CD4-positive, alpha-beta T cell (primary cell): Measurements from ENCODE around the gene PADI3. TPM values are rescaled to one million over a fixed set of nuclear protein-coding genes. Genes with fewer than 3 reads are reported as not detected.

Experiments used
- ATAC-seq: fragments of 200-7000 bp; cut with Tn5 transposase; one replicate; pipeline ENCODE4 v1.10.0; 2022; ENCODE audit warnings: mild to moderate bottlenecking; ENCODE audit not compliant: poor library complexity
- CTCF ChIA-PET: fragments of 350-600 bp; sonication (Branson Sonifier 250); formaldehyde crosslinking; loops from one replicate; lab custom pipeline; 2021; ENCODE audit warnings: antibody characterized with exemption, inconsistent platforms; lab: Charles Lee
- POLR2A ChIA-PET: fragments of 350-600 bp; sonication (Branson Sonifier 250); formaldehyde crosslinking; loops from one replicate; lab custom pipeline; 2021; ENCODE audit warnings: antibody characterized with exemption, inconsistent platforms; lab: Charles Lee
- DNase-seq, 14 experiments: peaks; one replicate each; pipeline ENCODE4 v3.0.0-alpha.2; 2013 to 2020; ENCODE audit warnings: mixed read lengths in 2 of 14
- H3K27ac ChIP-seq, 2 donors: one replicate each; pipeline versions ENCODE4 v1.5.1 to v1.7.0; 2013; ENCODE audit warnings: low read length in 2 of 2, low read depth in 1 of 2, mild to moderate bottlenecking in 1 of 2
- H3K27me3 ChIP-seq, 2 experiments: 1 replicate in 1 of 2; 2 replicates in 1 of 2; pipeline versions ENCODE4 v1.6.1 to v1.7.0; 2013; ENCODE audit warnings: low read length in 2 of 2, control low read depth in 1 of 2, mild to moderate bottlenecking in 1 of 2, moderate library complexity in 1 of 2; ENCODE audit not compliant: insufficient read depth in 2 of 2, control insufficient read depth in 1 of 2
- H3K36me3 ChIP-seq: one replicate; pipeline ENCODE4 v1.6.1; 2013; ENCODE audit warnings: low read length, control low read depth; ENCODE audit not compliant: insufficient read depth
- H3K4me1 ChIP-seq: one replicate; pipeline ENCODE4 v1.6.1; 2013; ENCODE audit warnings: low read length, control low read depth; ENCODE audit not compliant: insufficient read depth
- H3K4me3 ChIP-seq: one replicate; pipeline ENCODE4 v1.5.1; 2013; ENCODE audit warnings: mild to moderate bottlenecking, low read length, moderate library complexity
- H3K9me3 ChIP-seq, 2 experiments: 1 replicate in 1 of 2; 2 replicates in 1 of 2; pipeline versions ENCODE4 v1.6.1 to v1.7.0; 2013; ENCODE audit warnings: low read length in 2 of 2, mild to moderate bottlenecking in 2 of 2, control low read depth in 1 of 2, moderate library complexity in 1 of 2; ENCODE audit not compliant: control insufficient read depth in 1 of 2, insufficient read depth in 1 of 2
- H3K27ac Mint-ChIP-seq: one replicate; pipeline ENCODE4 v1.8.0; 2020; ENCODE audit warnings: mixed read lengths
- H3K27me3 Mint-ChIP-seq: one replicate; pipeline ENCODE4 v1.8.0; 2021; ENCODE audit warnings: mixed read lengths
- H3K36me3 Mint-ChIP-seq: one replicate; pipeline ENCODE4 v1.8.0; 2021; ENCODE audit warnings: low read depth, mixed read lengths
- H3K4me1 Mint-ChIP-seq: one replicate; pipeline ENCODE4 v1.8.0; 2021; ENCODE audit warnings: low read depth, mixed read lengths
- H3K4me3 Mint-ChIP-seq: one replicate; pipeline ENCODE4 v1.8.0; 2020; ENCODE audit warnings: mild to moderate bottlenecking, mixed read lengths
- H3K9me3 Mint-ChIP-seq: one replicate; pipeline ENCODE4 v1.8.0; 2020; ENCODE audit warnings: mixed read lengths
- CTCF ChIP-seq: fragments of 200-600 bp; IDR thresholded peaks from one replicate; pipeline ENCODE4 v1.8.0; 2022; ENCODE audit warnings: antibody characterized with exemption, mild to moderate bottlenecking
- intact Hi-C, 2 experiments: fragments of 100-400 bp; cut with DNase I in 1 of 2; cut with micrococcal nuclease in 1 of 2; formaldehyde crosslinking; loops; one replicate each; pipeline versions ENCODE4 v1.15.1 to v1.9.0; 2023 to 2025; cut with DNase I, micrococcal nuclease
- total RNA-seq, 174 experiments: library from RNA in 2 of 174; stranded (reverse) in 2 of 174; gene quantifications; one replicate each; pipeline ENCODE4 v1.2.3 and lab custom pipeline; 2021 to 2026

Gene PADI3
- total RNA-seq, 2 experiments from 2014 or later = not detected

- Mint-ChIP-seq H3K27me3 (no peaks in the 10 kb centered on the region), H3K36me3 (no peaks in the 10 kb centered on the region), H3K4me3 (no peak overlapping the region), H3K27ac (no peak overlapping the region), H3K4me1 (no peaks in the 10 kb centered on the region), H3K9me3 (no peaks in the 10 kb centered on the region)
- no peak overlapping the region for H3K27ac ChIP-seq
- no peak for TF ChIP-seq CTCF
- ChIA-PET POLR2A (no interaction called here), CTCF (no interaction called here)
- ATAC-seq = no peak
- no peaks in the 10 kb centered on the region for H3K36me3 ChIP-seq
- H3K4me1 ChIP-seq = no peaks in the 10 kb centered on the region
- intact Hi-C loops = no loop called here
- DNase-seq = no peak
- no peak overlapping the region for H3K4me3 ChIP-seq
- H3K27me3 ChIP-seq = peaks cover 0 to 2% of the 10 kb centered on the region in 2 experiments
- H3K9me3 ChIP-seq = no peaks in the 10 kb centered on the region
Measured at GRCh38 chr1:17225140-17225539, 23.8 kb upstream of the PADI3 start.

GRCh38 chr1:17227358-17227915 lies 21.5 kb upstream of the PADI3 start:
- ATAC-seq = no peak
- no peak for DNase-seq
- Mint-ChIP-seq H3K4me1 (no peaks in the 10 kb centered on the region), H3K4me3 (no peak overlapping the region), H3K36me3 (no peaks in the 10 kb centered on the region), H3K27ac (no peak overlapping the region), H3K9me3 (no peaks in the 10 kb centered on the region), H3K27me3 (no peaks in the 10 kb centered on the region)
- ChIA-PET CTCF (no interaction called here), POLR2A (no interaction called here)
- no peaks in the 10 kb centered on the region for H3K36me3 ChIP-seq
- H3K4me1 ChIP-seq = no peaks in the 10 kb centered on the region
- H3K27ac ChIP-seq = no peak overlapping the region
- no peak overlapping the region for H3K4me3 ChIP-seq
- intact Hi-C loops = no loop called here
- H3K27me3 ChIP-seq = peaks cover 0 to 2% of the 10 kb centered on the region in 2 experiments
- no peak for TF ChIP-seq CTCF
- no peaks in the 10 kb centered on the region for H3K9me3 ChIP-seq

GRCh38 chr1:17228619-17229018 lies 20.3 kb upstream of the PADI3 start:
- Histone ChIP-seq H3K4me3 (no peak overlapping the region), H3K36me3 (no peaks in the 10 kb centered on the region), H3K27me3 (peaks cover 0 to 2% of the 10 kb centered on the region in 2 experiments), H3K9me3 (no peaks in the 10 kb centered on the region), H3K4me1 (no peaks in the 10 kb centered on the region), H3K27ac (no peak overlapping the region)
- Mint-ChIP-seq H3K4me1 (no peaks in the 10 kb centered on the region), H3K27me3 (no peaks in the 10 kb centered on the region), H3K4me3 (no peak overlapping the region), H3K9me3 (no peaks in the 10 kb centered on the region), H3K27ac (no peak overlapping the region), H3K36me3 (no peaks in the 10 kb centered on the region)
- no peak for TF ChIP-seq CTCF
- ATAC-seq = no peak
- intact Hi-C loops = no loop called here
- CTCF ChIA-PET = no interaction called here
- DNase-seq = no peak
- POLR2A ChIA-PET = no interaction called here
